Tibial artery (tissue), 4 donors: ENCODE results near the gene CACNA1C.

Experiments used
- DNase-seq, 2 donors: peaks; one replicate each; pipeline ENCODE4 v3.0.0-alpha.2; 2019
- H3K27ac ChIP-seq, 2 donors: fragments of 200-600 bp; sonication (generic) in 1 of 2; 1 replicate in 1 of 2; 2 replicates in 1 of 2; pipeline ENCODE4 v1.5.1; 2018 to 2019; ENCODE audit warnings: mild to moderate bottlenecking in 1 of 2
- H3K27me3 ChIP-seq, 2 donors: fragments of 200-600 bp; sonication (generic) in 1 of 2; one replicate each; pipeline versions ENCODE4 v1.5.1 to v1.6.0; 2016 to 2019
- H3K36me3 ChIP-seq, 3 donors: fragments of 200-600 bp; sonication (generic) in 2 of 3; one replicate each; pipeline ENCODE4 v1.5.1; 2016 to 2019; ENCODE audit warnings: mild to moderate bottlenecking in 2 of 3
- H3K4me1 ChIP-seq, 4 donors: fragments of 200-600 bp; sonication (generic) in 2 of 4; 1 replicate in 3 of 4; 2 replicates in 1 of 4; pipeline ENCODE4 v1.5.1; 2016 to 2019
- H3K4me3 ChIP-seq, 2 donors: fragments of 200-600 bp; sonication (generic) in 1 of 2; 1 replicate in 1 of 2; 2 replicates in 1 of 2; pipeline ENCODE4 v1.5.1; 2018 to 2019; ENCODE audit warnings: mild to moderate bottlenecking in 2 of 2
- H3K9me3 ChIP-seq, 3 donors: fragments of 200-600 bp; sonication (generic) in 1 of 3; one replicate each; pipeline ENCODE4 v1.5.1; 2016 to 2019
- intact Hi-C: fragments of 100-400 bp; cut with DNase I; formaldehyde crosslinking; loops from one replicate; pipeline ENCODE4 v1.15.0; 2023; ENCODE audit warnings: low total_unique reads
- TF ChIP-seq, protein P1 (sequence below), 2 experiments: fragments of 200-600 bp in 1 of 2; fragments of 450-650 bp in 1 of 2; IDR thresholded peaks; one replicate each; pipeline ENCODE4 v1.5.1; 2017 to 2019; ENCODE audit warnings: antibody characterized with exemption in 2 of 2, mild to moderate bottlenecking in 1 of 2, moderate library complexity in 1 of 2

The CACNA1C gene

DNA sequence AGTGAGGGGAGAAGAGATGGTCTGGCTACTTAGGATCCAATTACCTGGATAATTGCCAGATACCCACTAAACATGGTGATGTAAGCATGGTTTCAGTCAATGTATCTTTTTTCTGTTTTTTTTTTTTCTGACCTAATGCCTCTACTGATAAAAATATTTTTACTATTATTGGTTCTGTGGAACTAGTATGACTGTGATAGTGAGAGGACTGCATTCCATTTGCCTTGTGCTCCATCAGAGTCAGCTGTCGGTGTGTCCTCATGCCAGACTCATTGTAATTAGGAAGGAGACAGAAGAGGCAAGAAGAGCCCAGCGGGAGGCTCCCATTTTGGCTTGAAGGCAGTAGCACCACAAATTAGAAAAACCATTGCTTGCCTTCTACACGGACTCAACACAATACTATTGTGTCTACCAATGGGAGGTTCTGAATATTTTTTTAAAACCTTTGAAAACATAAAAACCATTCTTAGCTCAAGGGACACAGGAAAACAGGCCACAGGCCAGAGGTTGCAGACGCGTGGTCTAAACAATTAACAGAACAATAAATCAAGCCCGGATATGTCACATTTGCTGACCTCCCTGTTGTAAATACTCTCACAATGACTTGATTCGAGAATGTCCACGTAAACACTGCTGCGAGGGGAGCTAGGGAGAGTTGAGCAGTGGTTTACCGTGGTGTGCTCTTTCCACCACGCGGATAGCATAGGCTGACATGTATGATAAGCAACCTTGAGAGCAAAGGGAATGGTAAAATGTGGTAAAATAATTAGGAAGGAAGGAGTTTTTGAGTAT is 35.0 kb upstream of the CACNA1C start:
- intact Hi-C loops = no loop called here
- Histone ChIP-seq H3K4me1 (peaks cover 0 to 11% (median 0%) of the 10 kb centered on the region in 4 donors), H3K27ac (no peak overlapping the region), H3K36me3 (no peaks in the 10 kb centered on the region), H3K4me3 (no peak overlapping the region), H3K27me3 (no peaks in the 10 kb centered on the region), H3K9me3 (no peaks in the 10 kb centered on the region)
- TF ChIP-seq, protein P1, sequence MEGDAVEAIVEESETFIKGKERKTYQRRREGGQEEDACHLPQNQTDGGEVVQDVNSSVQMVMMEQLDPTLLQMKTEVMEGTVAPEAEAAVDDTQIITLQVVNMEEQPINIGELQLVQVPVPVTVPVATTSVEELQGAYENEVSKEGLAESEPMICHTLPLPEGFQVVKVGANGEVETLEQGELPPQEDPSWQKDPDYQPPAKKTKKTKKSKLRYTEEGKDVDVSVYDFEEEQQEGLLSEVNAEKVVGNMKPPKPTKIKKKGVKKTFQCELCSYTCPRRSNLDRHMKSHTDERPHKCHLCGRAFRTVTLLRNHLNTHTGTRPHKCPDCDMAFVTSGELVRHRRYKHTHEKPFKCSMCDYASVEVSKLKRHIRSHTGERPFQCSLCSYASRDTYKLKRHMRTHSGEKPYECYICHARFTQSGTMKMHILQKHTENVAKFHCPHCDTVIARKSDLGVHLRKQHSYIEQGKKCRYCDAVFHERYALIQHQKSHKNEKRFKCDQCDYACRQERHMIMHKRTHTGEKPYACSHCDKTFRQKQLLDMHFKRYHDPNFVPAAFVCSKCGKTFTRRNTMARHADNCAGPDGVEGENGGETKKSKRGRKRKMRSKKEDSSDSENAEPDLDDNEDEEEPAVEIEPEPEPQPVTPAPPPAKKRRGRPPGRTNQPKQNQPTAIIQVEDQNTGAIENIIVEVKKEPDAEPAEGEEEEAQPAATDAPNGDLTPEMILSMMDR (IDR thresholded peaks at IDR 0.05) = no peak
- no peak for DNase-seq

DNA sequence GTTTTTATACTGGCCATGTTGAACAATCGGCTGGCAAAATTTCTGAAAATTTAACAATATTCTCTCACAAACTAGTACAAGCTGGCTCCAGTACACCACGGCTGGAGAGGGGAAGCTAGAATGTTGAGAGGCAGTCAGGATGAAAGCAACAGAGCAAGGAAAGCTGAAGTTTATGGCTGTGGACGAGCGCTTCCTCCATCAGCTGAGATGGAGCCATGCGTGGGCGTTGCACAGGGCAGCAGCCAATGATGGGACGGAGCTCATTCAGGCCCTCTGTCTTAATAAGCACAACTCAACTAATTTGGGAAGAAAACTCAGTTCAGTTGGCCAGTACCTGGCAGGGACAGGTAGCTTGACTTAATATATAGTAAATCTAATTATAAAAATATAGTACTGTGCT is 34.4 kb upstream of the CACNA1C start:
- intact Hi-C loops = no loop called here
- Histone ChIP-seq H3K4me3 (no peak overlapping the region), H3K27ac (no peak overlapping the region), H3K36me3 (no peaks in the 10 kb centered on the region), H3K4me1 (peaks cover 0 to 10% (median 0%) of the 10 kb centered on the region in 4 donors), H3K27me3 (no peaks in the 10 kb centered on the region), H3K9me3 (no peaks in the 10 kb centered on the region)
- TF ChIP-seq, protein P1 (IDR thresholded peaks at IDR 0.05) = no peak
- no peak for DNase-seq

DNA sequence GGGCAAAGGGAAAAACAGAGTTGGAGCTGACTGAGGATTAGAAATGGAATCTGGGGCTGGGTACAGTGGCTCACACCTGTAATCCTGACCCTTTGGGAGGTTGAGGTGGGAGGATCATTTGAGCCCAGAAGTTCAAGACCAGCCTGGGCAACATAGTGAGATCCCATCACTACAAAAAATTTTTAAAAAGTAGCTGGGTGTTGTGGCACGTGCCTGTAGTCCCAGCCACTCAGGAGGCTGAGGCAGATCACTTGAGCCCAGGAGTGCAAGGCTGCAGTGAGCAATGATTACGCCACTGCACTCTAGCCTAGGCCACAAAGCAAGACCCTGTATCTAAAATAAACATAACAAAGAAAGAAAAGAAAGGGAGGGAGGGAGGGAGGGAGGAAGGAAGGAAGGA is 33.7 kb upstream of the CACNA1C start:
- Histone ChIP-seq H3K4me3 (no peak overlapping the region), H3K4me1 (peaks cover 0 to 3% (median 0%) of the 10 kb centered on the region in 4 donors), H3K27me3 (no peaks in the 10 kb centered on the region), H3K36me3 (no peaks in the 10 kb centered on the region), H3K9me3 (no peaks in the 10 kb centered on the region), H3K27ac (no peak overlapping the region)
- intact Hi-C loops = no loop called here
- TF ChIP-seq, protein P1 (IDR thresholded peaks at IDR 0.05) = no peak
- no peak for DNase-seq

DNA sequence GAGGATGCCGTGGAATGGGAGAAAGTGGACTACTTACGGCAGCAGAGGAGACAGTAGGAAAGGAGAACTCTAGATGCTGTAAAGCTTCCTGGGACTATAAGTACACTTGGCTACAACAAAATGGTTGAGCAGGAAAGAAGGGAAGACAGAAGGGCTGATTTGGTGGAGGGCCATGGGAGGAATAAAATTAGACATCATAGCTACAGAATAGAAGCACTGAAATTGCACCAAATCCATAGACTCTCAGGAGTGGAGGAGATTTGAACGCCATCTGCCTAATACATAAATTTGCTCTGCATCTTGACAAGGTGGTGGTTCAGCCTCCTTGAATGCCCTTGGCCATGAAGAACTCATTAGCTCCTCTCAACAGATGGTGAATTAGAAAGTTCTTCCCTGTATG is 32.3 kb upstream of the CACNA1C start:
- Histone ChIP-seq H3K36me3 (no peaks in the 10 kb centered on the region), H3K4me1 (no peaks in the 10 kb centered on the region), H3K27ac (no peak overlapping the region), H3K4me3 (no peak overlapping the region), H3K27me3 (no peaks in the 10 kb centered on the region), H3K9me3 (no peaks in the 10 kb centered on the region)
- intact Hi-C loops = no loop called here
- no peak for DNase-seq
- TF ChIP-seq, protein P1 (IDR thresholded peaks at IDR 0.05) = no peak

DNA sequence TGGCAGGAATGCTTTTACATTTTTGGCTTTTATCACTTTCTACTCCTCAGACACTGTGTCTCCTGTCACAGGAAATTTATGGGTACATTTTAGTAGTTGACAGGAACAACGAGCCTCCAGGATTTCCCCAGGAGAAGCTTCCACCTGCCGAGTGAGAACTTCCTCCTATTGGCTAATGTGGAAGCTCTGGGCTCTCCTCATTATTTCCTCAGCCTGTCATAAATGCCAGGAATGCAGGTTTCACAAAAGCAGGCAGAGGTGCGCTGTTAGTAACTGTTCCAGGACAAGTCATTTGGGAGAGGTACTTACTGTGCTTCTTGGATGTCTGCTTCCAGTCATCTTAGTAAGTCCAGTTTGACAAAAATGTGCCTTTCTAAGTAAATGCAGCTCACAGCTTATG is 29.4 kb upstream of the CACNA1C start:
- Histone ChIP-seq H3K9me3 (no peaks in the 10 kb centered on the region), H3K27me3 (no peaks in the 10 kb centered on the region), H3K4me3 (no peak overlapping the region), H3K27ac (no peak overlapping the region), H3K4me1 (peaks cover 0 to 10% (median 5%) of the 10 kb centered on the region in 4 donors), H3K36me3 (no peaks in the 10 kb centered on the region)
- DNase-seq = no peak
- intact Hi-C loops = no loop called here
- TF ChIP-seq, protein P1 (IDR thresholded peaks at IDR 0.05) = no peak
